Neural progenitor cell (in vitro differentiated cells): ENCODE measurements around the gene GNAT3.

ENCODE experiments used
- EZH2 ChIP-seq: fragments of 200-600 bp; sonication (generic); IDR thresholded peaks from 2 replicates; pipeline ENCODE4 v1.6.1; 2017; ENCODE audit warnings: antibody characterized with exemption, mild to moderate bottlenecking, moderate library complexity
- TF ChIP-seq, protein P1 (sequence below): fragments of 200-600 bp; sonication (generic); IDR thresholded peaks from 2 replicates; pipeline ENCODE4 v1.5.1; 2017; ENCODE audit warnings: antibody characterized with exemption, mild to moderate bottlenecking

DNA sequence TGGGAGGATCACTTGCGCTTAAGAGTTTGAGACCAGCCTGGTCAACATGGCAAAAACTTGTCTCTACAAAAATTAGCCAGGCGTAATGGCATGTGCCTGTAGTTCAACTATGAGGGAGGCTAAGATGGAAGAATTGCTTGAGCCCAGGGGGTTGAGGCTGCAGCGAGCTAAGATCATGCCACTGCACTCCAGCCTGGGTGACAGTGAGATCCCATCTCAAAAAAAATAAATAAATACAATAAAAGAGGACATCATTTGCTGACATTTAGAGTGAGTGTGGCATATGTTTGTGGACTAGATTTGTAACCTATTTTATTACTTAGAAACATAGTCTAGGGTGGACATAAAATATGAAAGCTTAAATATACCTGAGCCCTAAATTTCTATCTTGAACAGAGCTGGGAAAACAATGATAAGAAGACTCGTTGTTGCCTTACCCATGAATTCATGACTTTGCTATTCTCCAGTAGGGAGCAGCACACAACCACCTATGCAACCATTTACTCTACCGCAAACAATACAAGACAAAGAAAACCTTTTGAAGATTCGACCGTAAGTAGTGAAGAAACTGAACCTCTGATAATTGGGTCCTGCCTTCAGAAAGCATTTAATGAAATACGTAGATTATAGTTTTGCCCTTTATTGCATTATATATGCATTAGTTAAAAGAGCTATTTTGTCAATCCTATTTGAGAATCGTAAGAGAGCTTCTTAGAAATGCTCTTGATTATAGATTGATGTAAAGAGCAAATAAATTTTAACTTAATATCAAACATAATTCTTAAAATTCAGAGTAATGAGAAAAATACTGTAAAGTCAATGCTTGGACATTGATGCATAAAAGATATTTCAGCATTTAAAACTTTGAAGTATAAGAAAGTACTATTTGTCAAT is 83.5 kb downstream of the GNAT3 start:
- TF ChIP-seq, protein P1, sequence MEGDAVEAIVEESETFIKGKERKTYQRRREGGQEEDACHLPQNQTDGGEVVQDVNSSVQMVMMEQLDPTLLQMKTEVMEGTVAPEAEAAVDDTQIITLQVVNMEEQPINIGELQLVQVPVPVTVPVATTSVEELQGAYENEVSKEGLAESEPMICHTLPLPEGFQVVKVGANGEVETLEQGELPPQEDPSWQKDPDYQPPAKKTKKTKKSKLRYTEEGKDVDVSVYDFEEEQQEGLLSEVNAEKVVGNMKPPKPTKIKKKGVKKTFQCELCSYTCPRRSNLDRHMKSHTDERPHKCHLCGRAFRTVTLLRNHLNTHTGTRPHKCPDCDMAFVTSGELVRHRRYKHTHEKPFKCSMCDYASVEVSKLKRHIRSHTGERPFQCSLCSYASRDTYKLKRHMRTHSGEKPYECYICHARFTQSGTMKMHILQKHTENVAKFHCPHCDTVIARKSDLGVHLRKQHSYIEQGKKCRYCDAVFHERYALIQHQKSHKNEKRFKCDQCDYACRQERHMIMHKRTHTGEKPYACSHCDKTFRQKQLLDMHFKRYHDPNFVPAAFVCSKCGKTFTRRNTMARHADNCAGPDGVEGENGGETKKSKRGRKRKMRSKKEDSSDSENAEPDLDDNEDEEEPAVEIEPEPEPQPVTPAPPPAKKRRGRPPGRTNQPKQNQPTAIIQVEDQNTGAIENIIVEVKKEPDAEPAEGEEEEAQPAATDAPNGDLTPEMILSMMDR = peak; percentile 69
- TF ChIP-seq EZH2 = no peak
